ENCODE data around the gene IP6K2.

The IP6K2 gene

DNA sequence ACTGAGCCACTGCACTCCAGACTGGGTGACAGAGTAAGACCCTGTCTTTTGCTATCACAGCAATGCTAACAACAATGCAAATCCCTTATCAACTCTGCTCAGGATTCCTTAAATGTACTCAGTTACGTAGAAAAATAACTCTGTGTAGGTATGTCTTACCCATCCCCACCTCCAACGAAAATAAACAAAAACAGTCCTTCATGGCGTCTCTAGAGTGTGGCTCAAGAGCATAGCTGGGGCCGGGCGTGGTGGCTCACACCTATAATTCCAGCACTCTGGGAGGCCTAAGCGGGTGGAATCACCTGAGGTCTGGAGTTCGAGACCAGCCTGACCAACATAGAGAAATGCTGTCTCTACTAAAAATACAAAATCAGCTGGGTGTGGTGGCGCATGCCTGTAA lies 18.1 kb downstream of the IP6K2 start:
- TF ChIP-seq, protein P1, sequence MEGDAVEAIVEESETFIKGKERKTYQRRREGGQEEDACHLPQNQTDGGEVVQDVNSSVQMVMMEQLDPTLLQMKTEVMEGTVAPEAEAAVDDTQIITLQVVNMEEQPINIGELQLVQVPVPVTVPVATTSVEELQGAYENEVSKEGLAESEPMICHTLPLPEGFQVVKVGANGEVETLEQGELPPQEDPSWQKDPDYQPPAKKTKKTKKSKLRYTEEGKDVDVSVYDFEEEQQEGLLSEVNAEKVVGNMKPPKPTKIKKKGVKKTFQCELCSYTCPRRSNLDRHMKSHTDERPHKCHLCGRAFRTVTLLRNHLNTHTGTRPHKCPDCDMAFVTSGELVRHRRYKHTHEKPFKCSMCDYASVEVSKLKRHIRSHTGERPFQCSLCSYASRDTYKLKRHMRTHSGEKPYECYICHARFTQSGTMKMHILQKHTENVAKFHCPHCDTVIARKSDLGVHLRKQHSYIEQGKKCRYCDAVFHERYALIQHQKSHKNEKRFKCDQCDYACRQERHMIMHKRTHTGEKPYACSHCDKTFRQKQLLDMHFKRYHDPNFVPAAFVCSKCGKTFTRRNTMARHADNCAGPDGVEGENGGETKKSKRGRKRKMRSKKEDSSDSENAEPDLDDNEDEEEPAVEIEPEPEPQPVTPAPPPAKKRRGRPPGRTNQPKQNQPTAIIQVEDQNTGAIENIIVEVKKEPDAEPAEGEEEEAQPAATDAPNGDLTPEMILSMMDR (IDR thresholded peaks at IDR 0.05; ENCODE audit: poor library complexity, severe bottlenecking): no peak
- DNase-seq (ENCODE audit: low spot score): no peak

DNA sequence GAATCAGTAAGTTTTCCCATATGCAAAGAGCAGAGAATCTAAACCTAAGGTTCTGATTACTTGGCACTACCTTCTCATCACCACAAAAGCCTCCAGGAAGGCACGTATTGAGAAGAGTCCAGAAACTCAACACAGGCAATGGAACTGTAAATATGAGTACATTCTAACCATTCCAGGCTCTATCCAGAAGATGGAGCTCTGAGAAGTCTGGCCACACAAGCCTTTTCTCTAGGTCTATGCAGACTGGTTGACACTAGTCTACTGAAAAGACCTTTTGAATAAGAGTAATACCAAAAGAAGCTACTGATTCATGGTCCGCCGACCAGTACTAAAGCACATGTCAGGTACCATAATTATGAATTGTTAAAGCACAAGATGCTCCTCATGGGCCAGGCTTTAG lies 19.1 kb downstream of the IP6K2 start:
- peak overlapping the region; percentile 14 for H3K27ac ChIP-seq (ENCODE audit: poor library complexity, severe bottlenecking)
- no peak for ATAC-seq (ENCODE audit: low read depth)
- TF ChIP-seq, protein P1 (IDR thresholded peaks at IDR 0.05; ENCODE audit: poor library complexity, severe bottlenecking): peak; percentile 11

More for the DNA sequence above, 18.1 kb downstream of the IP6K2 start:
- H3K36me3 ChIP-seq (ENCODE audit: low read depth): peaks cover 89% of the 10 kb centered on the region
- H3K9me3 ChIP-seq (ENCODE audit: severe bottlenecking): no peaks in the 10 kb centered on the region
- H3K27me3 ChIP-seq (ENCODE audit: insufficient read depth, poor library complexity, severe bottlenecking): no peaks in the 10 kb centered on the region
- H3K4me3 ChIP-seq (ENCODE audit: severe bottlenecking): no peak overlapping the region
- no peak for ATAC-seq (ENCODE audit: low read depth)
- H3K27ac ChIP-seq (ENCODE audit: poor library complexity, severe bottlenecking): no peak overlapping the region
- peaks cover 30% of the 10 kb centered on the region for H3K4me1 ChIP-seq (ENCODE audit: insufficient read depth, poor library complexity, severe bottlenecking)

DNA sequence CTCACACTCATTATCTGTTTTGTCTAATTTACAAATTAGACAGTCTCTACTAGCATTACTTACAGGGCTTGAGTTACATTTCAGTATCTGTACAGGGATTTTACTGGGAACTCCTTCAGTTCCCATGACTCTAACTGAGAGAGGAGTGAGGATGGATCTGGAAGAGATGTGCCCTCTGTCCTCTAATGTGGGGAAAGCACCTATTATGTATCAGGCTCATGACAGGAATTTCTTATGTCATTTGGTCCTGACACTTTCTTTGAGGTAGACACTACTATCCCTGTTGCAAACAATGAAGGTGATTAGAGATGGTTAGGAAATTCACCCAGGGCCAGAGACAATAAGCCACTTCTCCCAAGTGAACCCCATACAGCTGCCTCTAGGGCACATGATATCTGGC lies 20.4 kb downstream of the IP6K2 start:
- no peak for ATAC-seq (ENCODE audit: low read depth)
- Histone ChIP-seq H3K36me3 (ENCODE audit: low read depth) (peaks cover 89% of the 10 kb centered on the region), H3K4me3 (ENCODE audit: severe bottlenecking) (no peak overlapping the region), H3K9me3 (ENCODE audit: severe bottlenecking) (no peaks in the 10 kb centered on the region), H3K4me1 (ENCODE audit: insufficient read depth, poor library complexity, severe bottlenecking) (peaks cover 27% of the 10 kb centered on the region), H3K27ac (ENCODE audit: poor library complexity, severe bottlenecking) (peak overlapping the region; percentile 14), H3K27me3 (ENCODE audit: insufficient read depth, poor library complexity, severe bottlenecking) (no peaks in the 10 kb centered on the region)
- TF ChIP-seq, protein P1 (IDR thresholded peaks at IDR 0.05; ENCODE audit: poor library complexity, severe bottlenecking): no peak
- no peak for DNase-seq (ENCODE audit: low spot score)

More for the DNA sequence above, 19.1 kb downstream of the IP6K2 start:
- no peaks in the 10 kb centered on the region for H3K27me3 ChIP-seq (ENCODE audit: insufficient read depth, poor library complexity, severe bottlenecking)
- no peak overlapping the region for H3K4me3 ChIP-seq (ENCODE audit: severe bottlenecking)
- DNase-seq (ENCODE audit: low spot score): no peak
- peaks cover 31% of the 10 kb centered on the region for H3K4me1 ChIP-seq (ENCODE audit: insufficient read depth, poor library complexity, severe bottlenecking)
- no peaks in the 10 kb centered on the region for H3K9me3 ChIP-seq (ENCODE audit: severe bottlenecking)
- H3K36me3 ChIP-seq (ENCODE audit: low read depth): peaks cover 89% of the 10 kb centered on the region

DNA sequence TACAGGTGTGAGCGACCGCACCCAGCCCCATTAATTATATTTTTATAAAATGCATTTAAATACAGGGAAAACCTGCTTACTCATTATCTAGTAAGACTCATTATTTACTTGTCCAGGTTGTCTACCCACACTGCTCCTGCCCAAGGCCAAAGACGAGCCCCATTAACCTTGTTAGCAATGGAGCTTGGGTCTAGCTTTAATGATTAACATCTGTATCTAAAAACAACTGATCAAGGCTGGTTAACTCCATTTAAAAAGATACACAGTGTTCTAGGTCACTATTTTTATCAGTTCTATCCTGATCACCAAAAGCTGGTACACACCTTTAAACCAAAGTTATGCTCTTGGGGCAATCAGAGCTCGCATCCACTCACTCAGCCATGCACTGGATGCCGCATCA lies 20.9 kb downstream of the IP6K2 start:
- peaks cover 27% of the 10 kb centered on the region for H3K4me1 ChIP-seq (ENCODE audit: insufficient read depth, poor library complexity, severe bottlenecking)
- no peak overlapping the region for H3K4me3 ChIP-seq (ENCODE audit: severe bottlenecking)
- ATAC-seq (ENCODE audit: low read depth): no peak
- TF ChIP-seq, protein P1 (IDR thresholded peaks at IDR 0.05; ENCODE audit: poor library complexity, severe bottlenecking): no peak
- no peak for DNase-seq (ENCODE audit: low spot score)
- peak overlapping the region; percentile 14 for H3K27ac ChIP-seq (ENCODE audit: poor library complexity, severe bottlenecking)
- peaks cover 90% of the 10 kb centered on the region for H3K36me3 ChIP-seq (ENCODE audit: low read depth)
- H3K27me3 ChIP-seq (ENCODE audit: insufficient read depth, poor library complexity, severe bottlenecking): no peaks in the 10 kb centered on the region
- no peaks in the 10 kb centered on the region for H3K9me3 ChIP-seq (ENCODE audit: severe bottlenecking)

DNA sequence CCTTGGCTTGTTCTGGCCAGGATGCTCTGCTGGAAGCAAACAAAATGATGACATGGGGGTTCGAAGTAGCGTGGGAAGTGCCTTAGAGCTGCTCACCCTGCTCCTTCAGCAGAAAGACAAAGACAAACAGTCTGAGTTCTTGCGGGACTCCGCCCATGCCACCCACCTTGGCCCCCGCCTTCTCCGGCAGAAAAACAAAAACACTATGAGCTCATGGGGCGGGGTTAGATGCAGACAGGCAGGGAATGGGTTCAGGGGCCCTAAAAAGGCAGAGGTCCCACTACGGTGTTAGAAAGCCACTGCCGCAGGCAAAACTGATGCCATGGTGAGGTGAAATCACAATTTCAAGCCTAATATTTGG lies 21.6 kb downstream of the IP6K2 start:
- Histone ChIP-seq H3K4me1 (ENCODE audit: insufficient read depth, poor library complexity, severe bottlenecking) (peaks cover 27% of the 10 kb centered on the region), H3K27ac (ENCODE audit: poor library complexity, severe bottlenecking) (peak overlapping the region; percentile 87), H3K4me3 (ENCODE audit: severe bottlenecking) (no peak overlapping the region), H3K27me3 (ENCODE audit: insufficient read depth, poor library complexity, severe bottlenecking) (no peaks in the 10 kb centered on the region), H3K36me3 (ENCODE audit: low read depth) (peaks cover 88% of the 10 kb centered on the region), H3K9me3 (ENCODE audit: severe bottlenecking) (no peaks in the 10 kb centered on the region)
- DNase-seq (ENCODE audit: low spot score): no peak
- TF ChIP-seq, protein P1 (IDR thresholded peaks at IDR 0.05; ENCODE audit: poor library complexity, severe bottlenecking): no peak
- ATAC-seq (ENCODE audit: low read depth): peak; percentile 60
